GM23338 (cell line): ENCODE results near the gene CCDC194. TPM values are rescaled to one million over a fixed set of nuclear protein-coding genes. Genes with fewer than 3 reads are reported as not detected.
A peak's percentile ranks its signal among the peaks of the same experiment; 100 is the strongest.

Experiments used
- ATAC-seq: fragments of 200-7000 bp; cut with Tn5 transposase; 3 replicates; pipeline ENCODE4 v1.9.1; 2020
- DNase-seq: peaks from one replicate; pipeline ENCODE4 v3.0.0-alpha.2; 2015; ENCODE audit warnings: low spot score
- H2AFZ ChIP-seq: fragments of 200-600 bp; sonication (generic); 2 replicates; pipeline ENCODE4 v1.8.0; 2016; ENCODE audit warnings: antibody characterized with exemption, mild to moderate bottlenecking, moderate library complexity
- H3F3A ChIP-seq: fragments of 200-600 bp; sonication (generic); replicated peaks from 2 replicates; pipeline ENCODE4 v1.8.0; 2017; ENCODE audit warnings: antibody characterized with exemption, mixed run types, low read depth
- H3K27ac ChIP-seq: fragments of 200-600 bp; sonication (generic); 2 replicates; pipeline ENCODE4 v1.6.1; 2016; ENCODE audit warnings: low read depth
- H3K27me3 ChIP-seq: fragments of 200-600 bp; sonication (generic); 2 replicates; pipeline ENCODE4 v1.8.0; 2016; ENCODE audit warnings: mild to moderate bottlenecking, mixed run types, moderate library complexity; ENCODE audit not compliant: insufficient read depth
- H3K36me3 ChIP-seq: fragments of 200-600 bp; sonication (generic); 2 replicates; pipeline ENCODE4 v1.8.0; 2016; ENCODE audit warnings: mild to moderate bottlenecking; ENCODE audit not compliant: insufficient read depth
- H3K4me1 ChIP-seq: fragments of 200-600 bp; sonication (generic); 2 replicates; pipeline ENCODE4 v1.8.0; 2016; ENCODE audit warnings: mild to moderate bottlenecking, moderate library complexity; ENCODE audit not compliant: insufficient read depth
- H3K4me2 ChIP-seq: fragments of 200-600 bp; sonication (generic); 2 replicates; pipeline ENCODE4 v1.7.1; 2017; ENCODE audit warnings: mixed run types
- H3K4me3 ChIP-seq: fragments of 200-600 bp; sonication (generic); 2 replicates; pipeline ENCODE4 v1.6.1; 2016; ENCODE audit warnings: mixed run types
- H3K79me2 ChIP-seq: fragments of 200-600 bp; sonication (generic); replicated peaks from 2 replicates; pipeline ENCODE4 v1.8.0; 2017; ENCODE audit warnings: mild to moderate bottlenecking; ENCODE audit not compliant: insufficient read depth
- H3K9me2 ChIP-seq: fragments of 200-600 bp; sonication (generic); 2 replicates; pipeline ENCODE4 v1.8.0; 2017; ENCODE audit not compliant: insufficient read depth
- H4K20me1 ChIP-seq: fragments of 200-600 bp; sonication (generic); replicated peaks from 2 replicates; pipeline ENCODE4 v1.8.0; 2017; ENCODE audit warnings: mild to moderate bottlenecking; ENCODE audit not compliant: insufficient read depth
- H3K27ac Mint-ChIP-seq: 2 replicates; pipeline ENCODE4 v1.8.0; 2020; ENCODE audit warnings: inconsistent platforms, mild to moderate bottlenecking, moderate library complexity, mixed read lengths
- H3K27me3 Mint-ChIP-seq: 3 replicates; pipeline ENCODE4 v1.8.0; 2022; ENCODE audit warnings: low read depth, mild to moderate bottlenecking, moderate library complexity, mixed read lengths, inconsistent platforms; ENCODE audit not compliant: insufficient read depth, poor library complexity
- H3K36me3 Mint-ChIP-seq: 3 replicates; pipeline ENCODE4 v1.8.0; 2021; ENCODE audit warnings: low read depth, mild to moderate bottlenecking, inconsistent platforms, moderate library complexity, mixed read lengths
- H3K4me1 Mint-ChIP-seq: 3 replicates; pipeline ENCODE4 v1.8.0; 2020; ENCODE audit warnings: mild to moderate bottlenecking, inconsistent platforms, mixed read lengths
- H3K4me3 Mint-ChIP-seq: 3 replicates; pipeline ENCODE4 v1.8.0; 2021; ENCODE audit warnings: moderate library complexity, mild to moderate bottlenecking, inconsistent platforms, mixed read lengths
- H3K9me3 Mint-ChIP-seq: 3 replicates; pipeline ENCODE4 v1.8.0; 2020; ENCODE audit warnings: moderate library complexity, mild to moderate bottlenecking, inconsistent platforms, mixed read lengths
- CREB1 ChIP-seq: fragments of 250-450 bp; sonication (Bioruptor Pico); IDR thresholded peaks from 2 replicates; pipeline ENCODE4 v1.5.0; 2020; ENCODE audit warnings: low read depth, mild to moderate bottlenecking, moderate library complexity
- CTCF ChIP-seq, 2 experiments: fragments of 200-600 bp in 1 of 2; sonication (generic) in 1 of 2; conservative IDR thresholded peaks; 2 replicates each; pipeline versions ENCODE4 v1.5.1 to v1.6.1; 2016 to 2017; ENCODE audit warnings: antibody characterized with exemption in 2 of 2, low read depth in 2 of 2, mild to moderate bottlenecking in 2 of 2, moderate library complexity in 1 of 2
- ETS1 ChIP-seq: IDR thresholded peaks from 2 replicates; pipeline ENCODE4 v1.6.1; 2016; ENCODE audit warnings: antibody characterized with exemption
- EZH2 ChIP-seq: fragments of 200-600 bp; sonication (generic); IDR thresholded peaks from one replicate; pipeline ENCODE4 v1.8.0; 2017; ENCODE audit warnings: antibody characterized with exemption, mild to moderate bottlenecking, low read depth; ENCODE audit not compliant: unreplicated experiment
- EZH2phosphoT487 ChIP-seq: fragments of 200-600 bp; sonication (generic); IDR thresholded peaks from one replicate; pipeline ENCODE4 v1.8.1; 2018; ENCODE audit warnings: antibody characterized with exemption; ENCODE audit not compliant: unreplicated experiment
- JUNB ChIP-seq: IDR thresholded peaks from one replicate; pipeline ENCODE4 v1.6.1; 2016; ENCODE audit warnings: antibody characterized with exemption; ENCODE audit not compliant: unreplicated experiment
- NANOG ChIP-seq: IDR thresholded peaks from 2 replicates; pipeline ENCODE4 v1.6.1; 2016; ENCODE audit warnings: antibody characterized with exemption, borderline replicate concordance
- POLR2AphosphoS5 ChIP-seq: IDR thresholded peaks from 2 replicates; pipeline ENCODE4 v1.6.1; 2016; ENCODE audit warnings: antibody characterized with exemption, low read depth
- REST ChIP-seq: IDR thresholded peaks from one replicate; pipeline ENCODE4 v1.6.1; 2018; ENCODE audit warnings: antibody characterized with exemption; ENCODE audit not compliant: unreplicated experiment
- STAT1 ChIP-seq: IDR thresholded peaks from one replicate; pipeline ENCODE4 v1.6.1; 2016; ENCODE audit warnings: antibody characterized with exemption; ENCODE audit not compliant: unreplicated experiment
- ZNF114 ChIP-seq: fragments of 250-450 bp; sonication (Bioruptor Pico); IDR thresholded peaks from 2 replicates; pipeline ENCODE4 v1.5.0; 2020; ENCODE audit warnings: mild to moderate bottlenecking, moderate library complexity
- ZNF331 ChIP-seq: fragments of 250-450 bp; sonication (Bioruptor Pico); IDR thresholded peaks from 2 replicates; pipeline ENCODE4 v1.5.0; 2020; ENCODE audit warnings: low read depth, mild to moderate bottlenecking, moderate library complexity
- ZNF462 ChIP-seq: fragments of 250-450 bp; sonication (Bioruptor Pico); IDR thresholded peaks from 2 replicates; pipeline ENCODE4 v1.5.0; 2020; ENCODE audit warnings: mild to moderate bottlenecking, moderate library complexity
- polyA plus RNA-seq: library from polyadenylated mRNA; unstranded; fragments of >200 nt; fragmentation: Nextera tagmentation; extraction: Ambion mirVana; gene quantifications from 2 replicates; pipeline ENCODE4 v1.2.1, GENCODE V29; 2016
- total RNA-seq: library from RNA; depleted of rRNA; stranded (reverse); fragments of >200 nt; shearing (Covaris generic); gene quantifications from 2 replicates; pipeline ENCODE4 v1.2.3, GENCODE V29; 2014

The CCDC194 gene
- total and polyA plus RNA-seq, 2 experiments from 2014 or later: 0.49 TPM; not detected in 1

DNA sequence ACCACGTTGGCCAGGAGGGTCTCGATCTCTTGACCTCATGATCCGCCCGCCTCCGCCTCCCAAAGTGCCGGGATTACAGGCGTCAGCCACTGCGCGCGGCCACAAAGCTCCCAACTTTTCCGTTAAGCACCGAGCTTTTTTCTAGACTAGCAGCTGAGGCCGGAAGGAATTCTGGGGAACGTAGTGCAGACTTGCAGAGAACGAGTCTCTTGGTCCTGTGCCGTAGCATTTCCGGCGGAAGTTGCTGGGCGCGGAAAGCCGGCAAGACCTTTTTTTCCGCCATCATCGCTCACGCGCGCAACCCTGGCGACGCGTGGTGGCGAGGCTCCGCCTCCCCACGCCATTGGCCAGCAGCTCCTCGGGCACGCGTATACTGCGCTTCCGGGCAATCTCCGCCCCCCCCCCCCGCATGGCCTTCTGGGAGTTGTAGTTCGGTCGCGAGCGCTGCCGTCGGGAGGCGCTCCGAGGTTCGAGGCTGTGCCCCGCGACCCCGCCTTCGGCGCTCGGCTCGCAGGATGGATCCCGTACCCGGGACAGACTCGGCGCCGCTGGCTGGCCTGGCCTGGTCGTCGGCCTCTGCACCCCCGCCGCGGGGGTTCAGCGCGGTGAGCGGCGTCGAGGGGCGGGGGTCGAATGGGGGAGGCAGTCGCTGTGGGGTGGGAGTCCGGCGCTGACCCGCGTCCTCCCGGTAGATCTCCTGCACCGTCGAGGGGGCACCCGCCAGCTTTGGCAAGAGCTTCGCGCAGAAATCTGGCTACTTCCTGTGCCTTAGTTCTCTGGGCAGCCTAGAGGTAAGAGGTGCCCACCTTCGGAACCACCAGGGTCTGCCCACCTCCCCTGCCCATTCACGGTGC lies 25.9 kb upstream of the CCDC194 start, which contains the start of gene MVB12A:
MVB12A (plus strand) TSS at position 427 of the 854 bp plus-strand sequence; CDS start at position 516, 89 bp downstream.
- H3K4me3 Mint-ChIP-seq: peak within 1 kb of the TSS; percentile 86
- H3K36me3 Mint-ChIP-seq: no peaks in the 10 kb centered on the region; the same call in 1 of the 3 replicates
- Histone ChIP-seq H3F3A (0 out of 2 replicates have a peak, but pooled peaks cover 4% of the 10 kb centered on the region), H3K36me3 (no peaks in the 10 kb centered on the region), H3K4me2 (peak within 1 kb of the TSS; percentile 88), H3K9me2 (no peaks in the 10 kb centered on the region), H3K27me3 (peaks cover 19% of the 10 kb centered on the region), H3K4me1 (peaks cover 19% of the 10 kb centered on the region), H4K20me1 (no peaks in the 10 kb centered on the region), H3K4me3 (peak within 1 kb of the TSS; percentile 70), H3K27ac (peak within 1 kb of the TSS; percentile 22), H3K79me2 (no peaks in the 10 kb centered on the region), H2AFZ (peak within 1 kb of the TSS; percentile 85)
- peaks cover 35% of the 10 kb centered on the region for H3K4me1 Mint-ChIP-seq
- no peak for TF ChIP-seq STAT1
- no peak for TF ChIP-seq NANOG
- TF ChIP-seq JUNB: no peak
- peak; percentile 43; the same call in 1 of the 2 replicates for TF ChIP-seq POLR2AphosphoS5
- TF ChIP-seq ZNF331 (CRISPR knock-in tag): no peak
- TF ChIP-seq REST: no peak
- no peak for TF ChIP-seq EZH2
- TF ChIP-seq ETS1: peak; percentile 94
- no peak for TF ChIP-seq CTCF (conservative IDR thresholded peaks at IDR 0.05; ENCODE audit: low read depth in 2 of 2)
- TF ChIP-seq ZNF462: no peak
- no peak for TF ChIP-seq EZH2phosphoT487
- TF ChIP-seq CREB1 (CRISPR knock-in tag): peak; percentile 86
- TF ChIP-seq ZNF114 (CRISPR knock-in tag): no peak
- peak; percentile 82 for ATAC-seq
- H3K27me3 Mint-ChIP-seq: peaks cover 29% of the 10 kb centered on the region
- DNase-seq: peak; percentile 99
- no peaks in the 10 kb centered on the region for H3K9me3 Mint-ChIP-seq
- H3K27ac Mint-ChIP-seq: peak within 1 kb of the TSS; percentile 95
